Measurements from ENCODE around the gene LRRC41.
"Not testable (repeated sequence)": the region's sequence is repeated elsewhere in the genome, so short reads cannot be mapped to it uniquely, and the experiment has no call there.

- TF ChIP-seq CTCF, POLR2A, EP300, POLR2AphosphoS5 (IDR thresholded peaks at IDR 0.05): not testable (repeated sequence)
Observed at GRCh38 chr1:46319960-46320914, 16.8 kb upstream of the LRRC41 start.
